Lower leg skin (tissue), 4 donors: ENCODE data around the gene OGDH. TPM values are rescaled to one million over a fixed set of nuclear protein-coding genes. Genes with fewer than 3 reads are reported as not detected.

ENCODE experiments used
- DNase-seq, 2 donors: peaks; one replicate each; pipeline ENCODE4 v3.0.0-alpha.2; 2019; ENCODE audit warnings: low spot score in 2 of 2
- H3K4me3 ChIP-seq: fragments of 200-600 bp; sonication (generic); 2 replicates; pipeline ENCODE4 v1.5.1; 2017; ENCODE audit warnings: mild to moderate bottlenecking, low read depth; ENCODE audit not compliant: poor library complexity, severe bottlenecking
- CTCF ChIP-seq, 3 donors: fragments of 450-650 bp; IDR thresholded peaks; one replicate each; pipeline ENCODE4 v1.5.1; 2016; ENCODE audit warnings: antibody characterized with exemption in 3 of 3, mild to moderate bottlenecking in 3 of 3, moderate library complexity in 2 of 3
- POLR2A ChIP-seq, 2 donors: fragments of 450-650 bp; IDR thresholded peaks; one replicate each; pipeline ENCODE4 v1.6.1; 2016 to 2017; ENCODE audit warnings: antibody characterized with exemption in 2 of 2, mild to moderate bottlenecking in 1 of 2, moderate library complexity in 1 of 2
- WGBS, 2 donors: methylation state at CpG; one replicate each; pipeline ENCODE4 v1.1.5; 2018; 5-methylcytosine and 5-hydroxymethylcytosine counted together
- intact Hi-C: fragments of 100-400 bp; cut with DNase I; formaldehyde crosslinking; loops from one replicate; pipeline ENCODE4 v1.15.0; 2023; ENCODE audit warnings: low total_unique reads
- total RNA-seq, 4 donors: library from RNA; depleted of rRNA; stranded (reverse); fragments of >200 nt; gene quantifications; one replicate each; pipeline ENCODE4 v1.1.0, GENCODE V29; 2016

OGDH gene
- total RNA-seq, 4 donors from 2014 or later = 106 to 152 (median 126) TPM

DNA sequence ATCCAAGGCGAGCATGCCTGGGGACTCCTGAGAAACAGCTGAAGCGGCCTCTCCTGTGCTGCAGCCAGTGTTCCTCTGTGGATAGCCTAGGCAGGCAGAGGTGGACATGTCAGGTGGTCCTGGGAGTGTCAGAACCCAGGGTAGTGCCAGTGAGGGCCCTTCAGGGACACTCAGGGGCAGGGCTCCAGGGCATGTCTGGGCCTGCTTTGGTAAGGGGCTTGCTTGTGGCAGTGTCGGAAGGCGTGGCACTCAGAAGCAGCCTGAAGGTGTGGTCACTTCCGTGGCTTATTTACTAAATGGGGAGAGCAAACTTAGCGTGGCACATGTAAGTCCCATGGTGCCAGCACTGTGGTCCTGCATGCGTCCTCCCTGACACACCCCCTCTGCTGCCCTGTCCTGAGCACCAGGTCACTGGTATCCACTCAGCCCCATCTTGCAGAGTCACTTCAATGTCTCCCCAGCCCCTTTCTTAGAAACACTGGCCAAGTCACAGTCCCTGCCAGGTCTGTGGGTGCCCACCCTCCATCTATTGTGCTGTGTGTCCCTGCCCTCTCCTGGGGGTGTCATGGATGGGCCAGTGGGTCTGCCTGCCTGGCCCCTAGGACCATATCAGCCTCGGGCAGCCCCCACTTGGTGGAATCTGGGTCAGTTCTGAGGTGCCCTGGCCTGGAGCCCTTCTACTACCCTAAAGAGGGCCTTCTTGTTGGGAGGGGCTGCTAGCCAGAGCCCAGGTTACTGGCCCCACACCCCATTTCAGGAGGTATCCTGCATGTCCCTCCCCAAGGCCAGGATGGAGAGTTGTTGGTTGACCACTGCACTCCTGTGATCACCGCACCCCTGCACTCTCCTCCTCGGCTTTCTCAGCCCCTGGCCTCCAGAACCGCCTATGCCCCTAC, 148.6 kb downstream of the OGDH start:
- intact Hi-C loops = no loop called here

DNA sequence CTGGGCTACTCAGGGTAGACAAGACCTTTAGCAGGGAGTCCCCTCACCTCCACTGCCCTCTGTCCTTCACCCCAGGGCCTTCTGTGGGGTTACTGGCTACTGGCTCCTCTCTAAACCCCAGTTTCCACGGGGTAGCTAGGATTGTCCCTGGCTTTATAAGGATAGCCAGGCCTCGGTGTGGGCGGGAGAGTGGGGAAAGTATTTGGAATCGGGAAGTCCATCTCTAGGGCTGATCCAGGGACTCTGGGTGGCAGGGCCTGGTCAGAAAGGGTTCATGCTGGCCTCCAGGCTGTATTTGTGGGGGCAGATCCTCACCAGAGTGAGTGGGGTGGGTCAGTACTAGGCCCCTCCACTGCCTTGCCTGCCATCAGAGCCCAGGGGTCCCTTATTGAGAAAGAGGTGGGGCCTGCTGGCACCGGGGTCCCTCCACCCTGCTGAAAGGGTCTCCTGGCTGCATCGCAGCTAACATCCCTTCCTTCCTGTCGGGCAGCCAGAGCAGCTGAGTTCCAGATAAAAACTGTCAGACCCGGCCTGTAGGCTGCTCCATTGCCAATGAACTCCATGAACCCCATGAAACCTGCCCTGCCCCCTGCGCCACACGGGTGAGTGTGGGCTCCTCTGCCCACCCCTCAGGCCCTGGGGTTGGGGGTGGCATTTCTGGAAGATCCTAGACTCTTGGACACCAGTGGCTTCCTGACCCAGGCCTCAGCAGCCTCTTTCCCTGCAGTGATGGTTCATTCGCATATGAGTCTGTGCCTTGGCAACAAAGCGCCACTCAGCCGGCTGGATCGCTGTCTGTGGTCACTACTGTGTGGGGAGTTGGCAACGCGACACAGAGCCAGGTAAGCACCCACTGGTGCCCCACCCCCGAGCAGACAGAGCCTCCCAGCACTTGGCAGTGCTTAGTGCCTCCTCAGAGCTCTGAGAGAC, 149.5 kb downstream of the OGDH start:
- no peak overlapping the region for H3K4me3 ChIP-seq
- WGBS, 2 donors = 62 to 72% methylated on average over 17 of the region's 17 CpGs
- DNase-seq = no peak
- TF ChIP-seq POLR2A (IDR thresholded peaks at IDR 0.05) (no peak), CTCF (IDR thresholded peaks at IDR 0.05) (no peak)
- intact Hi-C loops = no loop called here

More for the DNA sequence above, 148.6 kb downstream of the OGDH start:
- 76 to 86% methylated on average over 8 to 11 of the region's 11 CpGs for WGBS, 2 donors
- TF ChIP-seq POLR2A (IDR thresholded peaks at IDR 0.05) (no peak), CTCF (IDR thresholded peaks at IDR 0.05) (no peak)
- DNase-seq = no peak
- no peak overlapping the region for H3K4me3 ChIP-seq

GRCh38 chr7:44756904-44757303, 150.5 kb downstream of the OGDH start:
- TF ChIP-seq POLR2A (IDR thresholded peaks at IDR 0.05) = no peak
- no peak for TF ChIP-seq CTCF (IDR thresholded peaks at IDR 0.05)
- no peak overlapping the region for H3K4me3 ChIP-seq
- intact Hi-C loops = no loop called here
- WGBS, 2 donors = 58 to 79% methylated on average over 2 to 6 of the region's 12 CpGs
- DNase-seq = no peak

DNA sequence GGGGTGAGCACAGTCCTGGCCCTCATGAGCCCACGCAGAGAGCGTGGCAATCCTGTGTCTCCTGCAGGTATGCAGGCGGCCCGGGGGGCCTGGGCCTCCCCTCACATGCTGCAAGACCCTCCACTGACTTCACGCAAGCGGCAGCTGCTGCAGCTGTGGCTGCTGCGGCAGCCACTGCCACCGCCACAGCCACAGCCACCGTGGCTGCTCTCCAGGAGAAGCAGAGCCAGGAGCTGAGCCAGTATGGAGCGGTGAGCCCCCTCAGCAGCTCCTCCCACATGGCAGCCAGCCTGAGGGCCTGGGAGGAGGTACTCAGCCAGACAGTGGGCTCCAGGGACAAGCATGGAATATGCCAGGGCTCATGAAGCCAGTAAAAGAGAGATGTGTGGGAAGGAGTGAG, 150.9 kb downstream of the OGDH start:
- no peak for DNase-seq
- TF ChIP-seq CTCF (IDR thresholded peaks at IDR 0.05) (no peak), POLR2A (IDR thresholded peaks at IDR 0.05) (no peak)
- intact Hi-C loops = no loop called here
- WGBS, 2 donors = 67% methylated on average over 1 to 8 of the region's 10 CpGs
- H3K4me3 ChIP-seq = no peak overlapping the region

GRCh38 chr7:44757739-44758138, 151.3 kb downstream of the OGDH start:
- WGBS, 2 donors = 88 to 91% methylated on average over 7 of the region's 7 CpGs
- no peak overlapping the region for H3K4me3 ChIP-seq
- intact Hi-C loops = no loop called here
- DNase-seq = no peak
- no peak for TF ChIP-seq CTCF (IDR thresholded peaks at IDR 0.05)

Other genes starting within 250 kb of the OGDH start
- 10 to 100 TPM; 53.3 to 87.9 (median 73.2) TPM for gene NUDCD3, start 116.0 kb upstream of the OGDH start, total RNA-seq
- gene NPC1L1, start 65.3 kb upstream of the OGDH start, total RNA-seq = under 1 TPM in 3 of 4 donors, not detected in 1; 0.08 to 0.13 (median 0.10) TPM
- 10 to 100 TPM; 58.9 to 71.7 (median 68.3) TPM for gene DDX56, start 32.7 kb upstream of the OGDH start, total RNA-seq
- gene TMED4, start 24.4 kb upstream of the OGDH start, total RNA-seq = 100 to 1,000 TPM; 133 to 166 (median 153) TPM
- gene ZMIZ2, start 142.2 kb downstream of the OGDH start, total RNA-seq = 10 to 100 TPM; 21.1 to 36.0 (median 24.7) TPM
- gene PPIA, start 190.1 kb downstream of the OGDH start, total RNA-seq = 1,000 to 10,000 TPM; 1,809 to 2,568 (median 2,150) TPM
- gene H2AZ2, start 241.5 kb downstream of the OGDH start, total RNA-seq = 10 to 100 TPM; 62.8 to 83.8 (median 70.1) TPM